ENCODE data around the gene TOX4. TPM values are rescaled to one million over a fixed set of nuclear protein-coding genes. Genes with fewer than 3 reads are reported as not detected.

The TOX4 gene
- total RNA-seq, 1 experiment from 2014 or later: 14.4 TPM

GRCh38 chr14:21501568-21501967 lies 24.6 kb downstream of the TOX4 start:
- no peak for DNase-seq (ENCODE audit: low read depth)

- DNase-seq (ENCODE audit: low read depth): no peak
Measured at GRCh38 chr14:21503376-21503775, 26.4 kb downstream of the TOX4 start.

GRCh38 chr14:21505012-21505553 lies 28.1 kb downstream of the TOX4 start:
- no peak for DNase-seq (ENCODE audit: low read depth)

GRCh38 chr14:21506557-21506956 lies 29.6 kb downstream of the TOX4 start:
- DNase-seq (ENCODE audit: low read depth): no peak

- no peak for DNase-seq (ENCODE audit: low read depth)
Measured at GRCh38 chr14:21509432-21510143, 32.6 kb downstream of the TOX4 start.

- peak; percentile 99 for DNase-seq (ENCODE audit: low read depth)
Measured at GRCh38 chr14:21510735-21511657, 34.0 kb downstream of the TOX4 start, which contains the start of gene METTL3. TSS of gene METTL3 (minus strand) at chr14:21511340. CDS start at chr14:21511223, 117 bp downstream.

GRCh38 chr14:21514341-21514740 lies 37.3 kb downstream of the TOX4 start:
- no peak for DNase-seq (ENCODE audit: low read depth)

- DNase-seq (ENCODE audit: low read depth): no peak
Measured at GRCh38 chr14:21518725-21519124, 41.7 kb downstream of the TOX4 start.

- DNase-seq (ENCODE audit: low read depth): no peak
Measured at GRCh38 chr14:21520767-21521166, 43.8 kb downstream of the TOX4 start.

- no peak for DNase-seq (ENCODE audit: low read depth)
Measured at GRCh38 chr14:21521501-21521900, 44.5 kb downstream of the TOX4 start.

- no peak for DNase-seq (ENCODE audit: low read depth)
Measured at GRCh38 chr14:21523203-21523602, 46.2 kb downstream of the TOX4 start.

GRCh38 chr14:21524575-21525490 lies 47.8 kb downstream of the TOX4 start:
- DNase-seq (ENCODE audit: low read depth): no peak

- no peak for DNase-seq (ENCODE audit: low read depth)
Measured at GRCh38 chr14:21525571-21525961, 48.6 kb downstream of the TOX4 start.

GRCh38 chr14:21525962-21526671 lies 49.1 kb downstream of the TOX4 start, which contains the start of gene SALL2:
TSS of gene SALL2 (minus strand) at chr14:21526346. CDS start at chr14:21526127, 219 bp downstream.
- DNase-seq (ENCODE audit: low read depth): peak; percentile 40

GRCh38 chr14:21526672-21527317 lies 49.8 kb downstream of the TOX4 start:
- DNase-seq (ENCODE audit: low read depth): no peak

GRCh38 chr14:21527318-21527679 lies 50.3 kb downstream of the TOX4 start:
- no peak for DNase-seq (ENCODE audit: low read depth)

- DNase-seq (ENCODE audit: low read depth): no peak
Measured at GRCh38 chr14:21528381-21529348, 51.7 kb downstream of the TOX4 start.

- DNase-seq (ENCODE audit: low read depth): no peak
Measured at GRCh38 chr14:21529515-21529914, 52.5 kb downstream of the TOX4 start.

- DNase-seq (ENCODE audit: low read depth): no peak
Measured at GRCh38 chr14:21533294-21533693, 56.3 kb downstream of the TOX4 start.
